Nephron progenitor cell (in vitro differentiated cells): ENCODE results near the gene CD164.

Experiments
- DNase-seq: peaks from one replicate; pipeline ENCODE4 v3.0.0; 2021
- H3K27ac Mint-ChIP-seq: 2 replicates; pipeline ENCODE4 v1.8.0; 2021; ENCODE audit warnings: mild to moderate bottlenecking, moderate library complexity, mixed read lengths
- H3K27me3 Mint-ChIP-seq: 2 replicates; pipeline ENCODE4 v1.8.0; 2021; ENCODE audit warnings: mild to moderate bottlenecking, low read depth, mixed read lengths; ENCODE audit not compliant: poor library complexity
- H3K36me3 Mint-ChIP-seq: 2 replicates; pipeline ENCODE4 v1.8.0; 2021; ENCODE audit warnings: low read depth, mixed read lengths
- H3K4me1 Mint-ChIP-seq: 2 replicates; pipeline ENCODE4 v1.8.0; 2021; ENCODE audit warnings: mixed read lengths
- H3K4me3 Mint-ChIP-seq: 2 replicates; pipeline ENCODE4 v1.8.0; 2021; ENCODE audit warnings: mild to moderate bottlenecking, moderate library complexity, mixed read lengths
- H3K9me3 Mint-ChIP-seq: 2 replicates; pipeline ENCODE4 v1.8.0; 2021; ENCODE audit warnings: mild to moderate bottlenecking, moderate library complexity, mixed read lengths
- TF ChIP-seq, protein P1 (sequence below): fragments of 200-600 bp; sonication (generic); IDR thresholded peaks from 2 replicates; pipeline ENCODE4 v1.5.0; 2021; ENCODE audit warnings: antibody characterized with exemption

The CD164 gene

DNA sequence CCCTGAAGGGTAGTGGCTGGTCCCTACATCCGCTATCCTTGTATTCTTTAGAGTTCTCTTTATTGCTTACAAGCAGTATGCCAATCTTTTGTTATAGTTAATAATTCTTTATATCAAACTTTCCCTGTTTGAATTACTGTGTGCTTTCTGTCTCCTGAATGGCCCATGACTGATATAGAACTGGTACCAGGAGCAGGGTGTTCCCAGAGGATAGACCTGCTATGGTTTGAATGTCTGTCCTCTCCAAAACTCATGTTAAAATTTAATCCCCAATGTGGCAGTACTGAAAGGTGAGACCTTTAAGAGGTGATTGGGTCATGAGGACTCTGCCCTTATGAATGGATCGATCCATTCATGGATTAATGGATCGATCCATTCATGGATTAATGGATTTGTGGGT, 26.0 kb downstream of the CD164 start:
- H3K4me3 Mint-ChIP-seq, result no peak overlapping the region
- H3K27me3 Mint-ChIP-seq, result peaks cover 3% of the 10 kb centered on the region
- no peak for DNase-seq
- no peak overlapping the region for H3K27ac Mint-ChIP-seq
- peaks cover 92% of the 10 kb centered on the region for H3K36me3 Mint-ChIP-seq
- H3K4me1 Mint-ChIP-seq, result no peaks in the 10 kb centered on the region
- TF ChIP-seq, protein P1, sequence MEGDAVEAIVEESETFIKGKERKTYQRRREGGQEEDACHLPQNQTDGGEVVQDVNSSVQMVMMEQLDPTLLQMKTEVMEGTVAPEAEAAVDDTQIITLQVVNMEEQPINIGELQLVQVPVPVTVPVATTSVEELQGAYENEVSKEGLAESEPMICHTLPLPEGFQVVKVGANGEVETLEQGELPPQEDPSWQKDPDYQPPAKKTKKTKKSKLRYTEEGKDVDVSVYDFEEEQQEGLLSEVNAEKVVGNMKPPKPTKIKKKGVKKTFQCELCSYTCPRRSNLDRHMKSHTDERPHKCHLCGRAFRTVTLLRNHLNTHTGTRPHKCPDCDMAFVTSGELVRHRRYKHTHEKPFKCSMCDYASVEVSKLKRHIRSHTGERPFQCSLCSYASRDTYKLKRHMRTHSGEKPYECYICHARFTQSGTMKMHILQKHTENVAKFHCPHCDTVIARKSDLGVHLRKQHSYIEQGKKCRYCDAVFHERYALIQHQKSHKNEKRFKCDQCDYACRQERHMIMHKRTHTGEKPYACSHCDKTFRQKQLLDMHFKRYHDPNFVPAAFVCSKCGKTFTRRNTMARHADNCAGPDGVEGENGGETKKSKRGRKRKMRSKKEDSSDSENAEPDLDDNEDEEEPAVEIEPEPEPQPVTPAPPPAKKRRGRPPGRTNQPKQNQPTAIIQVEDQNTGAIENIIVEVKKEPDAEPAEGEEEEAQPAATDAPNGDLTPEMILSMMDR, result no peak
- peaks cover 38% of the 10 kb centered on the region for H3K9me3 Mint-ChIP-seq

DNA sequence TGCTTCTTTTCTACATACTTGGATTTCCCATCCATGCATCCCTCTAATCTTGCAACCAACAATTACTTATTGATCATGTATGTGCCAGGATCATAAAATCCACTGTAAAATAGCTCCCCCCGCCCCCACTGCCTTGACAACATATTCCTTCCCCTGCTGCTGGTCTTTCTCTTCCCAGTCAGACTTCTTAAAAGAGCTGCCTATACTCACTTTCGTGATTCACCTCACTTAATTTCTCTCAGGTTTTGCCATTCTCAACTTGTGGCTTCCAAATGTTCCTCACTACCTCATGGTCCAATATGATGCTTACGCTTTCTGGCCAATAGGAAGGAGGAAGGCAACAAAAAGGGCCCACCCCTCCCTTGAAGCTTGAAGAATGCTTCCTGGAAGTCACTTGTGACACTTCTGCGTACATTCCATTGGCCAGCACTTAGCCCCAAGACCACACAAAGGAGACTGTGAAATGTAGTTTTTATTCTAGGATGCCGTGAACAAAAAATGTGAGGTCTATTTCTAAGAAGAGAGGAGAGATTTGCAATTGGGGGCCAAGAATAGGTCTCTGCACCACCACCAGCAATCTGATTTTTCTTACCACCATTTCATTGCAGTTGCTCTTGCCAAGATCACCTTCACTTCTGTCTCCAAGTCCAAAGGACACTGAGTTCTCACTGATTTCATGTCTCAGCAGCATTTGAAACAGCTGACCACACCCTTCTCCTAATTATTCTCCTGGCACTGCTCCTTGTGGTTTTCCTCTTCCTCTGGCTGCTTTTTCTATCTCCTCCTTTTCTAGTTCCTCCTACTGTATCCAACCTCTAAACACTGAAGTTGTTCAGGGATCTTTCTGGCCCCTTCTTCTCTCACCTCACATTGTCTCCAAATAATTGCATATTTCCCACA, 30.8 kb downstream of the CD164 start:
- H3K27ac Mint-ChIP-seq, result no peak overlapping the region

GRCh38 chr6:109349419-109349987, 32.8 kb downstream of the CD164 start:
- Mint-ChIP-seq H3K4me3 (no peak overlapping the region), H3K27me3 (no peaks in the 10 kb centered on the region), H3K36me3 (peaks cover 32% of the 10 kb centered on the region), H3K27ac (no peak overlapping the region), H3K4me1 (no peaks in the 10 kb centered on the region), H3K9me3 (no peaks in the 10 kb centered on the region)
- DNase-seq, result no peak
- TF ChIP-seq, protein P1, result no peak

More for the DNA sequence above, 30.8 kb downstream of the CD164 start:
- H3K4me1 Mint-ChIP-seq, result no peaks in the 10 kb centered on the region
- TF ChIP-seq, protein P1, result no peak
- peaks cover 4% of the 10 kb centered on the region for H3K9me3 Mint-ChIP-seq
- H3K36me3 Mint-ChIP-seq, result peaks cover 49% of the 10 kb centered on the region
- DNase-seq, result no peak
- no peaks in the 10 kb centered on the region for H3K27me3 Mint-ChIP-seq
- H3K4me3 Mint-ChIP-seq, result no peak overlapping the region

GRCh38 chr6:109348226-109348625, 34.0 kb downstream of the CD164 start:
- H3K4me1 Mint-ChIP-seq, result no peaks in the 10 kb centered on the region
- TF ChIP-seq, protein P1, result no peak
- H3K27me3 Mint-ChIP-seq, result peaks cover 2% of the 10 kb centered on the region
- peaks cover 19% of the 10 kb centered on the region for H3K36me3 Mint-ChIP-seq
- H3K27ac Mint-ChIP-seq, result no peak overlapping the region
- no peak overlapping the region for H3K4me3 Mint-ChIP-seq
- DNase-seq, result no peak
- H3K9me3 Mint-ChIP-seq, result no peaks in the 10 kb centered on the region

DNA sequence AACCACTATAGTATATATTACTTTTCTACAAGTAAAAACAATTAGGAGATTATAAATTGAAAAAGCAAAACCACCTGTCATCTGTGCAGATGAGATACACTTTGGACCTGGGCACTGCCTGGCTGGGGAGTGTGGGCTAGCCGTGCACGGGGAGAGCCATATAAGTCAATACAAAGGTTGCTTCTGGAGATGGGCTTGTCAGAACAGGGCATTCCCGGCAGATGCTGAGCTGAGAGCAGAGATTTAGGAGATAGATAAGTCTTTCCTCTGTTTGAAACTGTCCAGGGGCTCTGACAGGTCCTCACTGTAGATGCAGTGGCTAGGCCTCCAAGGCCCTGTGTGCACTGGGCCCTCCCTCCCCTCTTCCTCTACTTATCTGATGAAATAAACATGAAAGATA, 34.5 kb downstream of the CD164 start:
- H3K4me3 Mint-ChIP-seq, result no peak overlapping the region
- H3K36me3 Mint-ChIP-seq, result peaks cover 15% of the 10 kb centered on the region
- TF ChIP-seq, protein P1, result no peak
- H3K27me3 Mint-ChIP-seq, result peaks cover 2% of the 10 kb centered on the region
- no peak for DNase-seq
- no peaks in the 10 kb centered on the region for H3K4me1 Mint-ChIP-seq
- no peak overlapping the region for H3K27ac Mint-ChIP-seq
- H3K9me3 Mint-ChIP-seq, result no peaks in the 10 kb centered on the region
